HG02571 (cell line): ENCODE data around the gene PHF21A.

Source experiments
- ATAC-seq: cut with Tn5 transposase; IDR thresholded peaks from one replicate; pipeline ENCODE4 v1.9.1; 2021; ENCODE audit warnings: mild to moderate bottlenecking, moderate library complexity; ENCODE audit not compliant: unreplicated experiment

The PHF21A gene

DNA sequence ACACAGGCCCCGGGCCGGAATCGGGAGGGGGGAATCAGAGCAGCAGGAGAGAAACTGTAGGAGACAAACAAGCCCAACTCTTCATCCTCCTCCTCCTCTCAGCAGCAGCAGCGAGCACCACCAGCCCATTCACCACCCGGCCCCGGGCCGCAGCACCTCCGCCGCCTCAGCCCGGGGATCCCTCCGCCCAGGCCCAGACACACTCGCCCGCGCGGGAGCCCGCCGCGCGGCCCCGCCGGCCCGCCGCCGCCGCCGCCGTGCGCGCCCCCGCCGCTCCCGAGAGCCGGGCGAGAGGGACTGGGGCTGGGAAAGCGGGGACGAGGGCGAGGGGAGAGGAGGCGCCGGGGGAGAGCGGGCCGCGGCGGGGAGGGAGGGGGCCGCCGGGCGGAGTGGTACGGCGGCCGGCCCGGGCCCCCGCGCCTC, at the start of gene PHF21A:
PHF21A (minus strand) TSS at position 154 of the 423 bp plus-strand sequence. CDS start 37,235 bp downstream, outside the sequence.
- ATAC-seq: peak; percentile 40

- no peak for ATAC-seq
Measured at GRCh38 chr11:46170797-46171196, 49.5 kb upstream of the PHF21A start.

DNA sequence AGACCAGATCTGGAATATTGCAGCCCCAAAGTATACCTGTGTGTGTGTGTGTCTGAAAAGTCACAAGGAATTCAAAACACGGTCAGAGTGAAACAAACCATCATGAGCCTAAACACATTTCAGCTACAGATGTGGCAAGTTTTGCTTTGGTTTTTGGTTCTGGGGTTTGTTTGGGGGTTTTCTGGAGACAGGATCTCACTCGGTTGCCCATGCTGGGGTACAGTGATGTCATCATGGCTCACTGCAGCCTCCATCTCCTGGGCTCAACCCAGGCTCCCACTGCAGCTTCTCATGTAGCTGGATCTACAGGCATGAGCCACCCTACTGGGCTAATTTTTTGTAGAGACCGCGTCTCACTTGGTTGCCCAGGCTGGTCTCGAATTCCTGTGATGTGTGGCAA, 41.4 kb upstream of the PHF21A start:
- no peak for ATAC-seq

- ATAC-seq: no peak
Measured at GRCh38 chr11:46161201-46161600, 39.9 kb upstream of the PHF21A start.

DNA sequence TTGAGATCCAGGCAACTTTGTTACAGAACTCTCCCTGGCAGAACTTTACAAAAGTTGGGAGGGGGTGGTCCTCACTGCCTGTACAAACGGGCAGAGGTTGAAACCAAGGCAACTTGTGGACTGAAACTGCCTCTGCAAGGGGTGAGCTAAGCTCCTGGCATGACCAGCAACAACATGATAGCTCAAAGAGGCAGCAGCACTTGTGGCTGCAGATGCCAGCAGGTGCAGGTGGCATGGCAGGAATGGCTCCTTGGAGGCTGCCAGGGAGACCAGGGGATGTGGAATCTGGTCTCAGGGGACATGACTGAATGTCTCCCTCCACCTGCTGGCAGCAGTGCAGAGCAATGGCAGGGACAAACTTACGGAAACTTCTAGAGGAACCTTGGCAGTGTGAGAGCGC, 38.8 kb upstream of the PHF21A start:
- no peak for ATAC-seq

DNA sequence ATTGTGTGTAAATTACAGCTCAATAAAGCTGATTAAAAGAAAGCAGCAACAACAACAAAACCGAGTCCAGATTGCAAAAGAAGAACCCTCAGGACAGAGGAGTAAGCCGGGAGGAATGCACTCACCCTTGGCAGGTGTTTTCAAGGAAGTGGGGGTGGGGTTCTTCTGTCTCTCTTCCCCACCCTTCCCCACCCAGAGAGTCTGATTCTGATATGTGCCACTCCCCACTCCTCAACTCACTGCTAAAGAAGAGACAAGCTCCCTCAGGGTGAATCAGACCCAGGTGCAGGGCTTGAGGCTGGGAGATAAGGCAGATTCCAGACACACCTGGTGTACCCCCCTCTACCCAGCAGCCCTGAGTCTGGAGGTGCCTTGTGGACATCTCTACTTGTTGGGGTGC, 38.4 kb upstream of the PHF21A start:
- no peak for ATAC-seq

DNA sequence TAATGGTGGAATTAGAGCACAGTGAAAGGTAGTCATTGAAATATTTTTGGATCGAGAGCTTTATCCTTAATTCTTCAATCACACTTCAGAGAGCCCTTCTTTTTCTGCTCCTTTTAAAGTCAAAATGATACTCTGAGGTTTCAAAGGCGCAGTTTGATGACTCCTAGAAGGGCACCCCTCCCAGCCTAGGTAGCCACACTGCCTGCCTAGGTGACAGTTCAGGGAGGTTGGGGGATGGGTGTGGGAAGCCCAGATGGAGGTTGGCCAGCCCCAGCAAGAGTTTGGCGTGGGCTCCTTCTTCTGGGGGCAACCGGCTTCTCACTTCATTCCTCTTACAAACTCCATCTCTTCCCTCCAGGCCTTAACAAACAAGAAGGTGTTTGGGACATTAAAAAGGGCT, 28.6 kb upstream of the PHF21A start:
- ATAC-seq: no peak

GRCh38 chr11:46149342-46149741, 28.1 kb upstream of the PHF21A start:
- ATAC-seq: no peak

DNA sequence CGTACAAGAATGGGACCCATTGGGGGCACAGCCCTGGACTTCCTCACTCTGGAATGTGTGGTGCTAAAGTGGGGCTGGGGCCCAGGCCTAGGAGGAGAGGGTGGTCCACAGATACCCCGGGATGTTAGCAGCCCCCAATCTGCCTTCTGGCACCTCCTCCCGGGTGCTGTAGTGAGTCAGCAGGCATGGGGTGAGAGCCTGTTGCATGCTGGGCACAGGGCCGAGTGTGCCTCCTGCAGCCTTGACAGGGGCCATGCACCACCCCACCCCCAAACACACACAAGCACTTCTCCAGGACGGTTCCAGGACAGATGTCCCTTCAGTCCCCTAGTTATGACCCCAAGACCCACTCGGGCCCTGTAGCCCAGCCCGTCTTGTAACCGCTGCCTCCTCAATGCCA, 23.5 kb upstream of the PHF21A start:
- no peak for ATAC-seq

GRCh38 chr11:46143049-46143806, 22.0 kb upstream of the PHF21A start:
- ATAC-seq: no peak

GRCh38 chr11:46142561-46142960, 21.3 kb upstream of the PHF21A start:
- no peak for ATAC-seq

GRCh38 chr11:46141597-46141996, 20.3 kb upstream of the PHF21A start:
- no peak for ATAC-seq

DNA sequence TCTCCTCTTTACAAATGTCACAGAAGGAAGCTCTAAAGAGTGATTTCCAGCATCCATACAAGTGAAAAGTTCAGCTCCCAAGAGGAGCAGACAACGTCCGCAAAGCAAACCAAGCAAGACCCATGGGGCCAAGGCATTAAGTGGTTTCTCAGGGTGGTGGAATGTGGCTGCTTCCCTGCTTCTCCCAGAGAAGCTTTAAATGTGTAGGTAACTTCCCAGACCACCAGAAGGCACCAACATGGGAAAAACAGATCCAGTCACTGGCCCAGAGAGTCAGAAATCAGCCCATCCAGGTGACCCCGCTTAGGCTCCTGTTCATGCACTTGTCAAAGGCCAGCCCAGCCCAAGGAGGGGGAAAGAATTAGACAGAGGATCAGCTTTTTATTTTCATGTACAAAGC, 13.3 kb upstream of the PHF21A start:
- ATAC-seq: no peak

DNA sequence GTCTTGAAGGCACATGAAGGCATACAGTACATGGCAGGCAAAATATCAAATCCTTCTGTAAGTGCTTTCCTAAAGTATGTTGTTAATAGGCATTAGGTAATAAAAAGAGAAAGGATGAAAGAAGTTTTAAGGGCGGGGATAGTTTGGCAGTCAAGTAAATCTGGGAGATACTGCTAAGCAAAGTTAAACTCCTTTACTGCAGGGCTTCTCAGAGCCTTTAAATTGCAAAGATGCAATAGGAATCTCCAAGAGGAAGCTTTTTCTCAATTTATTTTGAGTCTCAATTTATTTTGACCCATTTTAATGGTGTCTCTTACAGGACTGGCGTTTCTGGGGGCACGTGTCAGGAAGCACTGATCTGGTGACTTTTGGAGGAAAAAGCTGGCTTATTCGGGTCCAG, 12.8 kb upstream of the PHF21A start:
- ATAC-seq: no peak

DNA sequence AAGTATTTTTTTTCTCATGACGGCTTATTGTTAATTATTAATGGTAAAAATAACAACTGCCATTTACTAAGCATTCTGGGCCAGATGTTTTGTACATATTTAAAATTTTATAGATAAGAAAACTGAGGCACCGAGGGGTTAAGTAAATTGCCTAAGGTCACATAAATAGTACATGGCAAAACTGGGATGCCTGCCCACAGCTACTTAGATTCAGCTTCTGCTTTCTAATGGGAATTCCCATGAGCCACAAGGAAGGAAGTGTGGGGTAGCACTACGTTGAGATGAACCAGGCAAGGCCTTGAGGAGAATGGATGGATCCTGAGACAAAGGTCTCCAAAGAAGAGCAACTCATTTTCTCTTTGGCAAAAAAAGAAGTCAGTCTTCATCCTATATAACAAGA, 11.9 kb upstream of the PHF21A start:
- no peak for ATAC-seq

DNA sequence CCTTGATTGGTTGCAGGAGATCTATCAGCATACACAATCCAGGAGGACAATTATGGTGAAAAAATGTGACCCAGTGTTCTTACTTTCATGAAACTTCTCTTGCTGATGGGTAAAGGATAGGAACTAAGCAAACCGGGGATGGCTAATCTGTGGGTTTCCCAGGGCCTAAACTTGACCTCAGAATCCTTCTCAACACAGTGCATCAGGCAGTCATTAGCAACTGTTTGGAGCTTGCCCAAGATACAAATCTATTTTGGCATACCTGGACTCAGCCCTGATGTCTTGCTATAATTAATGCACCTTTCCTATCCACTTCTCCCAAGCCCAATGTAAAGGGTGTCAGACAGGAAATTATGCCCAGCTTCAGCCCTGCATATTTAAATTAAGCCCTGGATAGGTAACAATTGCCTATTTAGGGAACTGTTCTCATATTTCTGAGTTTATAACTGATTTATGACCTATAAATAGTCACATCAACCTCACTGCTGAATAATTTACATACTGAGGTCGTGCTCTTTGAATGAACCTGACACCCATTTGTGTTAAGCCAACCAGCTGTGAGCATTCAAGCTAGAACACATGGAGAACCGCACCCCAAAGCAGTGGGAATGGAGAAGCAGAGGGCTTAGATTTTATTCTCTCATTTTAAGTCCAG, 9.2 kb upstream of the PHF21A start:
- ATAC-seq: no peak

DNA sequence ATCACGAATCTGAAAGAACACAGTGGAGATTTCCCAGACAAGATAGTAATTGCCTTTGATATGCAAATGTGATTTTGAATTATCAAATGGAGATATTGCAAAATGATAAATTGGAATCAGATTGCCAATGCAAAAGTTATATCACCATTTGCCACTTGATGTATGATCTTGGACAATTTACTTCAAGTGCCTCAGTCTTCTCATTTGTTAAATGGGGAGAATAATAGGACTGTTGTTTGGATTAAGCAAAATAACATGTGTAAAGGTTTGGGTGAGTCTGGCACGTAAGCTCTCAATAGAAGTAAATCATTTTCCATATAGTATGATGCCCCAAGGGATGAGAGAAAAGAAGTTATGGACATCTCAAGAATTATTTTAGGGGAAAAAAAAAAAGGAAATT, 7.9 kb upstream of the PHF21A start:
- no peak for ATAC-seq

- no peak for ATAC-seq
Measured at GRCh38 chr11:46127150-46127638, 5.9 kb upstream of the PHF21A start.

DNA sequence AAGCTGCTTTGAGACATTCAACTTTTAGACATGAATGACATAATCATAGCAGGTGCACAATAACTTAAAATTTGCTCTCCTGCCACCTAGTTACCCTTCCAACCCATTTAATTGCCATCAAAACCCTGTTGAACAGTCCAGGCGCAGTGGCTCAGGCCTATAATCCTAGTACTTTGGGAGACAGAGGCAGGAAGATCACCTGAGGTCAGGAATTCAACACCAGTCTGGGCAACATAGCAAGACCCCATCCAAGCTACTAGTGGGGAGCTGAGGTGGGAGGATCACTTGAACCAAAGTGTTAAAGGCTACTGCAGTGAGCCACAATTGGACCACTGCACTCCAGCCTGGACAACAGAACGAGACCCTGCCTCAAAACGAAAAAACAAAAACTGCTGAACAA, 4.0 kb upstream of the PHF21A start:
- ATAC-seq: no peak

DNA sequence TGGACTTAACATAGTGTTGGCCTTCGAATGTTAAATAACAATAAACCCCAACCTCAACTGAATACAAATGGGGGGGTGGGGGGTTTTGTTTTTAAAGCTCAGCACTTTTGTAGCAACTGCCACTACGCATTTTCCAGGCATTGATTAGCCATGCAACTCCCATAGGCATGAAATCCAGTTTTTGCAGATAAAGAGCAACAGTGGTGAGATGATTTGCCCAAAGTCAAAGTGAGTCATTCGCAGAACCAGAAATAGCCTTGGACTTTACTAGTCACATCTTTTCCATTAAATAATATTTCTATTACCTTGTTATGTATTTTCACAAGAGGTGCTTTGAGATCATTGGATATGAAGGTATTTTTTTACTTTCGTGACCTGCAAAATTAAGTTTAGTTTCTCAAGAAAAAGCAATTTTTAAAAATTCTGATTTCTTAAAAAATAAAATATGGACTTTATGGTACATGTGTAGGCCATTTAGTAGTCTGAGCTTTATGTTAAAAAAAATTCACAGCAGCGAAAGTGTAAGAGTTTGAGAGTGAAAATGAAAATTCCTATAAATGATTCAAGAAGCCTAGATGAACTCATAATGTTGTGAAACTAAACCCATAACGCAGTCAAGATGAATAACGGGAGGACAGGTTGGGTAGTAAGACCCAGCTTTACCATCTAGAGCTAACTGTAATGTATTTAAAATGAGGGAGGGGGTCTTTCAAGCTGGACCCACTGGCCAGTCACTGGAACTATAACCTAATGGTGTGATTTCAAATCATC, 1.9 kb upstream of the PHF21A start:
- no peak for ATAC-seq

- peak; percentile 38 for ATAC-seq
Measured at GRCh38 chr11:46121724-46122477, 647 bp upstream of the PHF21A start.
